HepG2 (cell line): Measurements from ENCODE around the gene MARCHF11. TPM values are rescaled to one million over a fixed set of nuclear protein-coding genes. Genes with fewer than 3 reads are reported as not detected.

Experiments
- ATAC-seq: fragments of 200-7000 bp; cut with Tn5 transposase; 3 replicates; pipeline ENCODE4 v1.9.1; 2020; ENCODE audit warnings: mild to moderate bottlenecking, moderate library complexity
- BruUV-seq: library from RNA; stranded (reverse); fragments of 400-500 nt; replicated peaks from 2 replicates; lab custom pipeline; 2021; lab: Mats Ljungman, UMichigan
- CTCF ChIA-PET: fragments of 300-600 bp; formaldehyde crosslinking; extraction: SDS; loops from one replicate; lab custom pipeline; 2021; ENCODE audit warnings: low total read pairs, inconsistent platforms, low intra/inter-chr PET ratio; lab: Yijun Ruan, JAX
- POLR2A ChIA-PET: fragments of 350-600 bp; sonication (Branson Sonifier 250); formaldehyde crosslinking; loops from one replicate; lab custom pipeline; 2020; ENCODE audit warnings: antibody characterized with exemption, inconsistent platforms; lab: Yijun Ruan, JAX
- DNase-seq: peaks from one replicate; pipeline ENCODE4 v3.0.0-alpha.2; 2015; ENCODE audit warnings: low spot score
- FAIRE-seq: peaks from 3 replicates; lab custom pipeline; 2011; peaks lifted over from hg19 to GRCh38; lab: Jason Lieb, UNC
- H2AFZ ChIP-seq: one replicate; pipeline ENCODE4 v1.6.1; 2011; ENCODE audit warnings: low read length, inconsistent platforms
- H3K27ac ChIP-seq: fragments of 300-600 bp; 3 replicates; pipeline ENCODE4 v1.8.0; 2011; ENCODE audit warnings: mixed run types, mild to moderate bottlenecking, mixed read lengths, low read length, inconsistent platforms; ENCODE audit not compliant: insufficient read depth; ENCODE audit errors: extremely low read length
- H3K27me3 ChIP-seq, 2 experiments: fragments of 200-600 bp in 1 of 2; 2 replicates in 1 of 2; 3 replicates in 1 of 2; pipeline versions ENCODE4 v1.6.0 to v1.8.0; 2011; ENCODE audit warnings: low read length in 2 of 2, mild to moderate bottlenecking in 2 of 2, moderate library complexity in 2 of 2, inconsistent platforms in 1 of 2; ENCODE audit not compliant: insufficient read depth in 2 of 2, control insufficient read depth in 1 of 2
- H3K36me3 ChIP-seq, 2 experiments: fragments of 200-600 bp in 1 of 2; replicated peaks in 1 of 2; 2 replicates in 1 of 2; 3 replicates in 1 of 2; pipeline versions ENCODE4 v1.5.1 to v1.8.0; 2011; ENCODE audit warnings: low read length in 2 of 2, inconsistent platforms in 1 of 2; ENCODE audit not compliant: insufficient read depth in 2 of 2, control insufficient read depth in 1 of 2
- H3K4me1 ChIP-seq: 2 replicates; pipeline ENCODE4 v1.5.1; 2012; ENCODE audit warnings: low read length, inconsistent platforms; ENCODE audit not compliant: insufficient read depth
- H3K4me2 ChIP-seq: 2 replicates; pipeline ENCODE4 v1.6.0; 2011; ENCODE audit warnings: low read depth, low read length, inconsistent platforms
- H3K4me3 ChIP-seq, 3 experiments: fragments of 200-600 bp in 1 of 3; sonication (generic), shearing (Covaris generic) in 1 of 3; replicated peaks in 1 of 3; 2 replicates each; pipeline ENCODE4 v1.5.1; 2011 to 2016; ENCODE audit warnings: low read length in 3 of 3, inconsistent platforms in 2 of 3, low read depth in 2 of 3, mild to moderate bottlenecking in 2 of 3, control low read depth in 1 of 3, mixed read lengths in 1 of 3; ENCODE audit not compliant: insufficient read depth in 1 of 3
- H3K79me2 ChIP-seq: one replicate; pipeline ENCODE4 v1.6.1; 2011; ENCODE audit warnings: low read length, inconsistent platforms; ENCODE audit not compliant: insufficient read depth
- H3K9ac ChIP-seq: 2 replicates; pipeline ENCODE4 v1.6.0; 2011; ENCODE audit warnings: mild to moderate bottlenecking, low read depth, low read length, inconsistent platforms; ENCODE audit not compliant: insufficient read depth
- H3K9me3 ChIP-seq: 2 replicates; pipeline ENCODE4 v1.5.1; 2012; ENCODE audit warnings: mild to moderate bottlenecking, low read length
- H4K20me1 ChIP-seq: 2 replicates; pipeline ENCODE4 v1.6.0; 2011; ENCODE audit warnings: inconsistent platforms, mild to moderate bottlenecking, low read length, moderate library complexity; ENCODE audit not compliant: insufficient read depth
- E2F1 ChIP-seq: sonication (generic); formaldehyde crosslinking; IDR thresholded peaks from 2 replicates; pipeline ENCODE4 v1.5.0; 2020; ENCODE audit warnings: missing genetic modification reagents
- HNRNPLL ChIP-seq: fragments of 200-400 bp; formaldehyde crosslinking; IDR thresholded peaks from 2 replicates; pipeline ENCODE4 v1.6.1; 2017; ENCODE audit warnings: mild to moderate bottlenecking, low read depth, low read length; ENCODE audit not compliant: poor library complexity, severe bottlenecking
- IKZF4 ChIP-seq: sonication (generic); formaldehyde crosslinking; IDR thresholded peaks from 2 replicates; pipeline ENCODE4 v1.5.1; 2020; ENCODE audit warnings: borderline replicate concordance, mild to moderate bottlenecking, low read depth, missing genetic modification reagents; ENCODE audit errors: not compliant biosample characterization
- MEF2D ChIP-seq: sonication (generic); formaldehyde crosslinking; IDR thresholded peaks from 2 replicates; pipeline ENCODE4 v1.5.1; 2020; ENCODE audit warnings: mild to moderate bottlenecking, missing genetic modification reagents
- PAF1 ChIP-seq: IDR thresholded peaks from 2 replicates; pipeline ENCODE4 v1.6.1; 2016; ENCODE audit warnings: missing genetic modification reagents, missing compliant biosample characterization
- RFXANK ChIP-seq: IDR thresholded peaks from 2 replicates; pipeline ENCODE4 v1.6.1; 2016
- ZNF335 ChIP-seq: sonication (generic); formaldehyde crosslinking; IDR thresholded peaks from 2 replicates; pipeline ENCODE4 v1.4.0; 2020; ENCODE audit warnings: missing genetic modification reagents
- ZNF33A ChIP-seq: sonication (generic); formaldehyde crosslinking; IDR thresholded peaks from 2 replicates; pipeline ENCODE4 v1.5.1; 2020; ENCODE audit warnings: missing genetic modification reagents, mild to moderate bottlenecking, moderate library complexity, borderline replicate concordance
- ZNF382 ChIP-seq: sonication (generic); formaldehyde crosslinking; IDR thresholded peaks from 2 replicates; pipeline ENCODE4 v1.5.0; 2020; ENCODE audit warnings: missing genetic modification reagents, mild to moderate bottlenecking, borderline replicate concordance
- WGBS: methylation state at CpG from one replicate; pipeline ENCODE4 v1.1.6; 2017; ENCODE audit warnings: low lambda C conversion rate; 5-methylcytosine and 5-hydroxymethylcytosine counted together
- in situ Hi-C: cut with HindIII; loops from 2 replicates; pipeline ENCODE4 v1.10.0; 2017; ENCODE audit warnings: low pct_unique_long_range_greater_than_20kb; ENCODE audit not compliant: extremely low pct_ligation_motif_present
- intact Hi-C: fragments of 100-400 bp; cut with micrococcal nuclease; formaldehyde crosslinking; loops from one replicate; pipeline ENCODE4 v1.10.0; 2022; ENCODE audit not compliant: unreplicated experiment
- polyA plus RNA-seq, 8 experiments: library from polyadenylated mRNA; depleted of rRNA in 3 of 8; stranded (reverse) in 7 of 8; unstranded in 1 of 8; fragments of >200 nt; fragmentation: Illumina TruSeq in 4 of 8; extraction: Trizol in 4 of 8; gene quantifications; 2 replicates each; pipeline versions ENCODE4 v1.2.1 to v1.2.3, GENCODE V29; 2011 to 2016; ENCODE audit warnings: low read depth in 4 of 8, missing spikeins in 1 of 8, mixed read lengths in 1 of 8; ENCODE audit not compliant: insufficient read depth in 1 of 8
- total RNA-seq, 5 experiments: library from RNA; depleted of rRNA; stranded (reverse); fragments of >200 nt; fragmentation: Illumina TruSeq; extraction: Trizol; gene quantifications; 2 replicates each; pipeline ENCODE4 v1.2.3, GENCODE V29; 2016; ENCODE audit warnings: low read depth in 1 of 5
- TF ChIP-seq, protein P1 (sequence below): sonication (generic); formaldehyde crosslinking; conservative IDR thresholded peaks from 2 replicates; pipeline ENCODE4 v1.4.0; 2020; ENCODE audit warnings: missing genetic modification reagents
- TF ChIP-seq, protein P2 (sequence below): sonication (generic); formaldehyde crosslinking; IDR thresholded peaks from 2 replicates; pipeline ENCODE4 v1.5.0; 2020; ENCODE audit warnings: missing genetic modification reagents

The MARCHF11 gene
- total and polyA plus RNA-seq, 2 of the 13 experiments (the other 11 are each of a cell fraction or from before 2014, with no cell fraction given) = not detected

DNA sequence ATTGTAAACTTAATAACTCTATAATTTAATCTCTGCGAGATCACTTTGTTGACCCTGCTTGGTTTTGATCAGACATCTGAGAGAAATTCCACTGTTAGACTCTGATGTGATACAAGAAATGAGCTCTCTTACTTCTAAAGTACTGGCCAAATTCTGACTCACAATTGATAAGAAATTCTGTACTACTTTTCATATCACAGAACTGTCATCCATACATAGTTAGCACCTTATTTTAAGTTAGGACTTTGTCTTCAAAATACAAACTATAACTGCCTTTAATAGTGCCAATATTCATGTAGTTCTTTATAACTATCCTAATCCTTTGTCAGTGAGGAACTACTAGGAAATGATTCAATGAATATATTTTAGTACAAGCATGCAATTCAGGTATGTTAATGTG is 23.4 kb downstream of the MARCHF11 start:
- no TSS peak for BruUV-seq
- Histone ChIP-seq H3K79me2 (no peaks in the 10 kb centered on the region), H3K4me3 (no peak overlapping the region), H3K36me3 (no peaks in the 10 kb centered on the region), H3K4me1 (no peaks in the 10 kb centered on the region), H3K4me2 (no peak overlapping the region), H3K9ac (no peak overlapping the region), H3K9me3 (no peaks in the 10 kb centered on the region), H2AFZ (no peak overlapping the region), H3K27me3 (no peaks in the 10 kb centered on the region), H3K27ac (no peak overlapping the region), H4K20me1 (no peaks in the 10 kb centered on the region)
- no peak for TF ChIP-seq HNRNPLL
- no peak for TF ChIP-seq ZNF382 (CRISPR knock-in tag)
- TF ChIP-seq RFXANK = no peak
- TF ChIP-seq, protein P1, sequence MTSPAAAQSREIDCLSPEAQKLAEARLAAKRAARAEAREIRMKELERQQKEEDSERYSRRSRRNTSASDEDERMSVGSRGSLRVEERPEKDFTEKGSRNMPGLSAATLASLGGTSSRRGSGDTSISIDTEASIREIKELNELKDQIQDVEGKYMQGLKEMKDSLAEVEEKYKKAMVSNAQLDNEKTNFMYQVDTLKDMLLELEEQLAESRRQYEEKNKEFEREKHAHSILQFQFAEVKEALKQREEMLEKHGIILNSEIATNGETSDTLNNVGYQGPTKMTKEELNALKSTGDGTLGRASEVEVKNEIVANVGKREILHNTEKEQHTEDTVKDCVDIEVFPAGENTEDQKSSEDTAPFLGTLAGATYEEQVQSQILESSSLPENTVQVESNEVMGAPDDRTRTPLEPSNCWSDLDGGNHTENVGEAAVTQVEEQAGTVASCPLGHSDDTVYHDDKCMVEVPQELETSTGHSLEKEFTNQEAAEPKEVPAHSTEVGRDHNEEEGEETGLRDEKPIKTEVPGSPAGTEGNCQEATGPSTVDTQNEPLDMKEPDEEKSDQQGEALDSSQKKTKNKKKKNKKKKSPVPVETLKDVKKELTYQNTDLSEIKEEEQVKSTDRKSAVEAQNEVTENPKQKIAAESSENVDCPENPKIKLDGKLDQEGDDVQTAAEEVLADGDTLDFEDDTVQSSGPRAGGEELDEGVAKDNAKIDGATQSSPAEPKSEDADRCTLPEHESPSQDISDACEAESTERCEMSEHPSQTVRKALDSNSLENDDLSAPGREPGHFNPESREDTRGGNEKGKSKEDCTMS (CRISPR knock-in tag) = no peak
- TF ChIP-seq, protein P2, sequence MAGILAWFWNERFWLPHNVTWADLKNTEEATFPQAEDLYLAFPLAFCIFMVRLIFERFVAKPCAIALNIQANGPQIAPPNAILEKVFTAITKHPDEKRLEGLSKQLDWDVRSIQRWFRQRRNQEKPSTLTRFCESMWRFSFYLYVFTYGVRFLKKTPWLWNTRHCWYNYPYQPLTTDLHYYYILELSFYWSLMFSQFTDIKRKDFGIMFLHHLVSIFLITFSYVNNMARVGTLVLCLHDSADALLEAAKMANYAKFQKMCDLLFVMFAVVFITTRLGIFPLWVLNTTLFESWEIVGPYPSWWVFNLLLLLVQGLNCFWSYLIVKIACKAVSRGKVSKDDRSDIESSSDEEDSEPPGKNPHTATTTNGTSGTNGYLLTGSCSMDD (CRISPR knock-in tag) = no peak
- TF ChIP-seq MEF2D (CRISPR knock-in tag) = no peak
- no peak for TF ChIP-seq PAF1 (CRISPR knock-in tag)
- no peak for TF ChIP-seq IKZF4 (CRISPR knock-in tag)
- no peak for TF ChIP-seq E2F1 (CRISPR knock-in tag)
- no peak for TF ChIP-seq ZNF335 (CRISPR knock-in tag)
- TF ChIP-seq ZNF33A = no peak
- WGBS = 4% methylated on average over 1 of the region's 1 CpG
- FAIRE-seq (no peak), ATAC-seq (no peak), DNase-seq (no peak)
- ChIA-PET CTCF (no interaction called here), POLR2A (no interaction called here)
- intact Hi-C loops (no loop called here), in situ Hi-C loops (no loop called here)
